ENCODE results near the gene ATG13. TPM values are rescaled to one million over a fixed set of nuclear protein-coding genes. Genes with fewer than 3 reads are reported as not detected.

The ATG13 gene
- total RNA-seq, 6 donors from 2014 or later: 54.9 to 122 (median 64.9) TPM

- DNase-seq: no peak
- Histone ChIP-seq H3K9me3 (no peaks in the 10 kb centered on the region), H3K27ac (peak overlapping the region; percentile 91 to 98 (median 98)), H3K27me3 (no peaks in the 10 kb centered on the region), H3K36me3 (peaks cover 0 to 15% (median 4%) of the 10 kb centered on the region in 4 donors), H3K4me1 (peaks cover 20 to 42% (median 32%) of the 10 kb centered on the region in 4 donors), H3K4me3 (peak overlapping the region; percentile 79 to 99 (median 89))
- TF ChIP-seq POLR2A (IDR thresholded peaks at IDR 0.05) (peak in 2 of 4 donors; percentile 49 to 61), POLR2AphosphoS5 (IDR thresholded peaks at IDR 0.05) (no peak)
- ATAC-seq (ENCODE audit: low FRiP score in 2 of 2): no peak
- 1 to 2% methylated on average over 13 to 15 of the region's 15 CpGs for WGBS, 2 donors
Observed at GRCh38 chr11:46616551-46617133, 711 bp upstream of the ATG13 start.

DNA sequence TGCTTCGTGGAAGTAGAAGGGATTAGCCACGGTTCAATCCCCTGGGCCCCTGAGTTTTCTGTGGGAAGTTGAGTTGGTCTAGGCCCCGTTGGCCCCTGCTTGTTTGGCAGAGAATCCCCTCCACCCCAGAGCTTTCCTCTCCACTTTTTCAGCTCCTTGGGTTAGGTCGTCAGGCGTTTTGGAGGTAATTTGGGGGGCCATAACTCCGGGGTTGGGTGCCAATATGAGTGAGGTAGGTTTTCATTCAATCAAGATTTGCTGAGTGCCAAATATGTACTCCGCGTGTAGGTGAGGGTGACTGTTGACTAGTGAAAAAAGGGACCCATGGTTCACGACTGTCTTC, 590 bp downstream of the ATG13 start:
- 6 to 9% methylated on average over 9 of the region's 9 CpGs for WGBS, 2 donors
- H3K36me3 ChIP-seq: peaks cover 0 to 26% (median 12%) of the 10 kb centered on the region in 4 donors
- peak overlapping the region; percentile 79 to 99 (median 89) for H3K4me3 ChIP-seq
- peak overlapping the region; percentile 91 to 98 (median 98) for H3K27ac ChIP-seq
- peaks cover 20 to 36% (median 27%) of the 10 kb centered on the region in 4 donors for H3K4me1 ChIP-seq
- H3K9me3 ChIP-seq: no peaks in the 10 kb centered on the region
- DNase-seq (no peak), ATAC-seq (ENCODE audit: low FRiP score in 2 of 2) (no peak)
- H3K27me3 ChIP-seq: no peaks in the 10 kb centered on the region
- TF ChIP-seq POLR2AphosphoS5 (IDR thresholded peaks at IDR 0.05) (no peak), EP300 (IDR thresholded peaks at IDR 0.05) (no peak), CTCF (IDR thresholded peaks at IDR 0.05) (no peak), POLR2A (IDR thresholded peaks at IDR 0.05) (no peak)

DNA sequence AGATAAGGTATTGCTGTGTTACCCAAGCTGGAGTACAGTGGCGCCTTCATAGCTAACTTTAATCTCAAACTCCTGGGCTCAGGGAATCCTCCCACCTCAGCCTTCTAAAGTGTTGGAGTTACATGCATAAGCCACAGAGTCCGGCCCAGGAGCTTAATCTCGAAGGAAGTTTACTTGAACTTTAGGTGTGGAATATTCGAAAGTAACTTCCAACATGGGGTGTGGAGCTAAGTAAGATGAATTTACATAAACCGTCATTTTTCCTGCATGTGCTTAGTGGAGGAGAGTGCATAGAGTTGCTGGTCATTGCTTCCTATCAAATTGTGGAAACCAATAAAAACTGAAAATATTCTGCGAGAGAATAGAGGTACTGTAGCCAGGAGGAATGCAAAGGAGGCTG, 1.5 kb downstream of the ATG13 start:
- peaks cover 0 to 35% (median 15%) of the 10 kb centered on the region in 4 donors for H3K36me3 ChIP-seq
- ATAC-seq (ENCODE audit: low FRiP score in 2 of 2) (no peak), DNase-seq (no peak)
- peaks cover 20 to 36% (median 27%) of the 10 kb centered on the region in 4 donors for H3K4me1 ChIP-seq
- H3K27me3 ChIP-seq: no peaks in the 10 kb centered on the region
- no peaks in the 10 kb centered on the region for H3K9me3 ChIP-seq
- 70 to 71% methylated on average over 6 of the region's 6 CpGs for WGBS, 2 donors
- TF ChIP-seq POLR2A (IDR thresholded peaks at IDR 0.05) (no peak), EP300 (IDR thresholded peaks at IDR 0.05) (no peak), CTCF (IDR thresholded peaks at IDR 0.05) (no peak), POLR2AphosphoS5 (IDR thresholded peaks at IDR 0.05) (no peak)
- H3K4me3 ChIP-seq: peak overlapping the region in 2 of 4 donors; percentile 79 to 99
- no peak overlapping the region for H3K27ac ChIP-seq

DNA sequence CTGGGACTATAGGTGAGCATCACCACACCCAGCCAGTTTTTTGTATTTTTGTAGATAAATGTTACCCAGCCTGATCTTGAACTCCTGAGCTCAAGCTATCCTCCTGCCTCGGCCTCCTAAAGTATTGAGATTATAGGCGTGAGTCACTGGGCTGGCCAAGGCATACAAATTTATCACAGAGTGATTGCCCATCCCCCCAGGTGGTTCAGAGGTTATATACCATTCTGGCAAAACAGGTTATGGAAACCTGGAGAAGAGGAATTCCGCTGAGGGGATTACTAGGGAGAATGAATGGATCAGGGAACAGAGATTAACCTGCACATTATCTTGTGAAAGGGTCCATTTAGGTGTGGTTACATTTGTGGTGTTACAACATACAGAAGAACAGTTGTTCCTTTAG, 8.1 kb downstream of the ATG13 start:
- Histone ChIP-seq H3K4me1 (peaks cover 0 to under 1% (median 0%) of the 10 kb centered on the region in 4 donors), H3K27me3 (no peaks in the 10 kb centered on the region), H3K4me3 (no peak overlapping the region), H3K27ac (no peak overlapping the region), H3K36me3 (peaks cover 0 to 84% (median 43%) of the 10 kb centered on the region in 4 donors), H3K9me3 (no peaks in the 10 kb centered on the region)
- ATAC-seq (ENCODE audit: low FRiP score in 2 of 2): no peak
- no peak for DNase-seq
- WGBS, 2 donors: 90 to 92% methylated on average over 3 of the region's 3 CpGs
- TF ChIP-seq POLR2A (IDR thresholded peaks at IDR 0.05): no peak
- TF ChIP-seq POLR2AphosphoS5 (IDR thresholded peaks at IDR 0.05): no peak
- no peak for TF ChIP-seq EP300 (IDR thresholded peaks at IDR 0.05)
- no peak for TF ChIP-seq CTCF (IDR thresholded peaks at IDR 0.05)

DNA sequence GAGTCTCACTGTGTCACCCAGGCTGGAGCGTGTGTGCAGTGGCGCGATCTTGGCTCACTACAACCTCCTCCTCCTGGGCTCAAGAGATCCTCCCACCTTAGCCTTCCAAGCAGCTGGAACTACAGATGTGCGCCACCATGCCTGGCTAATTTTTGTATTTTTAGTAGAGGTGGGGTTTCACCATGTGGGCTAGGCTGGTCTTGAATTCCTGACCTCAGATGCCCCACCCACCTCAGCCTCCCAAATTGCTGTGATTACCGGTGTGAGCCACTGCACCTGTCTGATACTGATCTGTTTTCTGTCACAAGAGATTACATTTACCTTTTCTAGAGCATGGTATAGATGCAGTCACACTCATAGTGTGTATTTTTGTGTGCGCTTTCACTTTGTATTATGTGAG, 11.6 kb downstream of the ATG13 start:
- H3K4me1 ChIP-seq: no peaks in the 10 kb centered on the region
- H3K36me3 ChIP-seq: peaks cover 0 to 75% (median 35%) of the 10 kb centered on the region in 4 donors
- TF ChIP-seq EP300 (IDR thresholded peaks at IDR 0.05) (no peak), POLR2A (IDR thresholded peaks at IDR 0.05) (no peak), POLR2AphosphoS5 (IDR thresholded peaks at IDR 0.05) (no peak), CTCF (IDR thresholded peaks at IDR 0.05) (no peak)
- no peak for ATAC-seq (ENCODE audit: low FRiP score in 2 of 2)
- H3K9me3 ChIP-seq: no peaks in the 10 kb centered on the region
- WGBS, 2 donors: 91% methylated on average over 6 of the region's 6 CpGs
- H3K27ac ChIP-seq: no peak overlapping the region
- no peak for DNase-seq
- no peaks in the 10 kb centered on the region for H3K27me3 ChIP-seq
- no peak overlapping the region for H3K4me3 ChIP-seq
